Tibial nerve (tissue), 3 donors: Measurements from ENCODE around the gene BNC2.

Experiments used
- CTCF ChIP-seq, 5 experiments: fragments of 200-600 bp in 3 of 5; fragments of 450-650 bp in 2 of 5; sonication (generic) in 3 of 5; IDR thresholded peaks; one replicate each; pipeline ENCODE4 v1.5.1; 2016 to 2019; ENCODE audit warnings: antibody characterized with exemption in 5 of 5, mild to moderate bottlenecking in 3 of 5, moderate library complexity in 2 of 5
- POLR2A ChIP-seq, 2 donors: fragments of 450-650 bp; IDR thresholded peaks; one replicate each; pipeline ENCODE4 v1.6.1; 2017; ENCODE audit warnings: antibody characterized with exemption in 2 of 2, mild to moderate bottlenecking in 2 of 2, moderate library complexity in 2 of 2

GRCh38 chr9:16575142-16575985 is 295.1 kb downstream of the BNC2 start:
- no peak for TF ChIP-seq CTCF (IDR thresholded peaks at IDR 0.05)
- no peak for TF ChIP-seq POLR2A (IDR thresholded peaks at IDR 0.05)
